Stomach (tissue), 9 donors: ENCODE results near the gene ERC1. TPM values are rescaled to one million over a fixed set of nuclear protein-coding genes. Genes with fewer than 3 reads are reported as not detected.

Experiments
- DNase-seq, 2 donors: peaks; one replicate each; pipeline versions ENCODE4 v3.0.0 to v3.0.0-alpha.2; 2013 to 2019
- H3K27ac ChIP-seq, 5 donors: fragments of 200-600 bp in 4 of 5; sonication (generic) in 4 of 5; one replicate each; pipeline ENCODE4 v1.5.1; 2013 to 2019; ENCODE audit warnings: mild to moderate bottlenecking in 1 of 5, moderate library complexity in 1 of 5
- H3K27me3 ChIP-seq, 3 donors: fragments of 200-600 bp; sonication (generic); one replicate each; pipeline ENCODE4 v1.5.1; 2017 to 2019; ENCODE audit warnings: mixed run types in 1 of 3
- H3K36me3 ChIP-seq, 4 donors: fragments of 200-600 bp; sonication (generic); 1 replicate in 3 of 4; 2 replicates in 1 of 4; pipeline ENCODE4 v1.5.1; 2016 to 2019
- H3K4me1 ChIP-seq, 4 donors: fragments of 200-600 bp; sonication (generic); one replicate each; pipeline ENCODE4 v1.5.1; 2016 to 2019
- H3K4me3 ChIP-seq, 4 donors: fragments of 200-600 bp; sonication (generic) in 3 of 4; one replicate each; pipeline ENCODE4 v1.5.1; 2016 to 2019; ENCODE audit warnings: mild to moderate bottlenecking in 1 of 4
- H3K9me3 ChIP-seq, 4 donors: fragments of 200-600 bp; sonication (generic); one replicate each; pipeline ENCODE4 v1.5.1; 2016 to 2019
- EP300 ChIP-seq: sonication (generic); formaldehyde crosslinking; IDR thresholded peaks from one replicate; pipeline ENCODE4 v1.6.1; 2017; ENCODE audit warnings: antibody characterized with exemption
- POLR2A ChIP-seq, 4 donors: fragments of 450-650 bp; IDR thresholded peaks; one replicate each; pipeline ENCODE4 v1.6.1; 2016; ENCODE audit warnings: antibody characterized with exemption in 4 of 4, control low read depth in 2 of 4, mild to moderate bottlenecking in 1 of 4, moderate library complexity in 1 of 4
- POLR2AphosphoS5 ChIP-seq, 3 donors: sonication (generic); formaldehyde crosslinking; IDR thresholded peaks; one replicate each; pipeline ENCODE4 v1.6.1; 2016; ENCODE audit warnings: antibody characterized with exemption in 3 of 3
- WGBS, 5 donors: extraction: QIAGEN DNeasy Blood & Tissue Kit in 3 of 5; methylation state at CpG; one replicate each; pipeline versions ENCODE4 v1.1.5 to v1.1.7; 2013 to 2018; 5-methylcytosine and 5-hydroxymethylcytosine counted together
- intact Hi-C: fragments of 100-400 bp; cut with DNase I; formaldehyde crosslinking; loops from one replicate; pipeline ENCODE4 v1.15.1; 2023; ENCODE audit warnings: low total_unique reads
- polyA plus RNA-seq, 3 donors: library from polyadenylated mRNA; stranded (reverse); fragments of 200-250 nt; gene quantifications; one replicate each; pipeline ENCODE4 v1.2.3, GENCODE V29; 2013
- total RNA-seq, 5 donors: library from RNA; depleted of rRNA; stranded (reverse); fragments of >200 nt; gene quantifications; one replicate each; pipeline versions ENCODE4 v1.1.0 to v1.2.3, GENCODE V29; 2014 to 2016
- TF ChIP-seq, protein P1 (sequence below), 7 experiments: fragments of 450-650 bp in 4 of 7; fragments of 200-600 bp in 3 of 7; sonication (generic) in 3 of 7; IDR thresholded peaks; one replicate each; pipeline ENCODE4 v1.5.1; 2016 to 2019; ENCODE audit warnings: antibody characterized with exemption in 7 of 7, control low read depth in 2 of 7, mild to moderate bottlenecking in 1 of 7
- donor health status: healthy with polysubstance abuse.
- donor health status: Bipolar disorder and iron deficiency.
- donor health status: healthy.

Gene ERC1
- total and polyA plus RNA-seq, 8 donors, result 3.8 to 69.4 (median 51.6) TPM

GRCh38 chr12:1130164-1130563, 139.1 kb downstream of the ERC1 start:
- WGBS, 5 donors, result 21 to 47% (median 34%) methylated on average over 3 of the region's 3 CpGs
- TF ChIP-seq POLR2AphosphoS5 (IDR thresholded peaks at IDR 0.05), result peak in 2 of 3 donors; percentile 47 to 61
- TF ChIP-seq, protein P1, sequence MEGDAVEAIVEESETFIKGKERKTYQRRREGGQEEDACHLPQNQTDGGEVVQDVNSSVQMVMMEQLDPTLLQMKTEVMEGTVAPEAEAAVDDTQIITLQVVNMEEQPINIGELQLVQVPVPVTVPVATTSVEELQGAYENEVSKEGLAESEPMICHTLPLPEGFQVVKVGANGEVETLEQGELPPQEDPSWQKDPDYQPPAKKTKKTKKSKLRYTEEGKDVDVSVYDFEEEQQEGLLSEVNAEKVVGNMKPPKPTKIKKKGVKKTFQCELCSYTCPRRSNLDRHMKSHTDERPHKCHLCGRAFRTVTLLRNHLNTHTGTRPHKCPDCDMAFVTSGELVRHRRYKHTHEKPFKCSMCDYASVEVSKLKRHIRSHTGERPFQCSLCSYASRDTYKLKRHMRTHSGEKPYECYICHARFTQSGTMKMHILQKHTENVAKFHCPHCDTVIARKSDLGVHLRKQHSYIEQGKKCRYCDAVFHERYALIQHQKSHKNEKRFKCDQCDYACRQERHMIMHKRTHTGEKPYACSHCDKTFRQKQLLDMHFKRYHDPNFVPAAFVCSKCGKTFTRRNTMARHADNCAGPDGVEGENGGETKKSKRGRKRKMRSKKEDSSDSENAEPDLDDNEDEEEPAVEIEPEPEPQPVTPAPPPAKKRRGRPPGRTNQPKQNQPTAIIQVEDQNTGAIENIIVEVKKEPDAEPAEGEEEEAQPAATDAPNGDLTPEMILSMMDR (IDR thresholded peaks at IDR 0.05), result no peak
- no peak for TF ChIP-seq POLR2A (IDR thresholded peaks at IDR 0.05)
- TF ChIP-seq EP300, result no peak

DNA sequence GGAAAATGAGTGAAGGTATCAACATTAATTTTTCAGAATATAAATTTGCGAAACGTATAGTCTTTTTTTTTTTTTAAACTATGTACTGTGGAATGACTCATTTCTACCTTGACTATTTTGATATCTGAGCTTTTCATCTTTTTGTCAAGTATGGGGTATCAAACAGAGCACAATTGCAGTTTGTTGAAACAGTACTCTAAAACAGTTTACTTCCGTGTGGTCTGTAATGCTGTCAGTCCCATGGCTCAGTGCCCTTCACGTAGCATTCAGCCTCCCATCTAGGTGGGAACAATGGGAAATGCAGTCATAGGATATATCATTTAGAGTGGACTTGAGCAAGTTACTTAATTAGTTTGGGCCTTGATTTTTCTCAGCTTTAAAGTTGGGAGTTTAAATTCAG, 139.5 kb downstream of the ERC1 start:
- WGBS, 5 donors, result 30 to 62% (median 43%) methylated on average over 4 of the region's 4 CpGs
- H3K4me1 ChIP-seq, result peaks cover 0 to 44% (median 24%) of the 10 kb centered on the region in 4 donors
- peak in 1 of 2 donors; percentile 71 for DNase-seq
- no peaks in the 10 kb centered on the region for H3K27me3 ChIP-seq
- no peaks in the 10 kb centered on the region for H3K9me3 ChIP-seq
- no peaks in the 10 kb centered on the region for H3K36me3 ChIP-seq
- TF ChIP-seq POLR2AphosphoS5 (IDR thresholded peaks at IDR 0.05) (peak in 1 of 3 donors; percentile 25), POLR2A (IDR thresholded peaks at IDR 0.05) (no peak), EP300 (no peak)
- TF ChIP-seq, protein P1 (IDR thresholded peaks at IDR 0.05), result no peak
- H3K4me3 ChIP-seq, result no peak overlapping the region
- peak overlapping the region; percentile 58 to 78 (median 70) for H3K27ac ChIP-seq
- intact Hi-C loops, result no loop called here

More at GRCh38 chr12:1130164-1130563, 139.1 kb downstream of the ERC1 start:
- Histone ChIP-seq H3K4me3 (no peak overlapping the region), H3K36me3 (no peaks in the 10 kb centered on the region), H3K27me3 (no peaks in the 10 kb centered on the region), H3K27ac (peak overlapping the region; percentile 56 to 85 (median 76)), H3K4me1 (peaks cover 0 to 44% (median 24%) of the 10 kb centered on the region in 4 donors), H3K9me3 (no peaks in the 10 kb centered on the region)
- DNase-seq, result peak; percentile 81 to 90
- intact Hi-C loops, result no loop called here

- DNase-seq, result peak in 1 of 2 donors; percentile 40
- Histone ChIP-seq H3K9me3 (no peaks in the 10 kb centered on the region), H3K36me3 (no peaks in the 10 kb centered on the region), H3K27ac (peak overlapping the region; percentile 58 to 78 (median 75)), H3K4me1 (peaks cover 0 to 44% (median 24%) of the 10 kb centered on the region in 4 donors), H3K27me3 (no peaks in the 10 kb centered on the region), H3K4me3 (no peak overlapping the region)
- intact Hi-C loops, result no loop called here
- TF ChIP-seq, protein P1 (IDR thresholded peaks at IDR 0.05), result no peak
- TF ChIP-seq POLR2AphosphoS5 (IDR thresholded peaks at IDR 0.05), result peak in 1 of 3 donors; percentile 58
- 18 to 44% (median 21%) methylated on average over 2 of the region's 2 CpGs for WGBS, 5 donors
Observed at GRCh38 chr12:1131811-1132224, 140.8 kb downstream of the ERC1 start.

DNA sequence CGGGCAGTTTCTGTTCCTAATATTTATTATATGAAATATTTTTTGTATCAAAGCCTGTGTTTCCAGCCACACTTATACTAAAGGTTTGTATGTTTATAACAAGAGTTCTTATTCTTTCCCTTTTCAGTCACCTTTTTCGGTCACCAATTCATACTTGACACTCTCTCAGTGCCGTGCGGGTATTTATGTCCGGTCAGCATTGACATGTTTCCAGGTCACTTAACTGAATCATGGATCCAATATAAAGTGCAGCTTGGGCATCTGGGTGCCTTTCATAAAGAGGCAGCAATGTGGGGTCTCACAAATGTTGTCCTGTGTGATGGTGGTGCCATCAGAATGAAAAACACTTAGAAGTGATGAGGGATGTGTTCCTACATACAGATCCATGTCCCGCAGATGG, 141.3 kb downstream of the ERC1 start:
- no peak for TF ChIP-seq POLR2A (IDR thresholded peaks at IDR 0.05)
- TF ChIP-seq, protein P1 (IDR thresholded peaks at IDR 0.05), result no peak
- no peak for TF ChIP-seq EP300
- no peak for TF ChIP-seq POLR2AphosphoS5 (IDR thresholded peaks at IDR 0.05)
- Histone ChIP-seq H3K4me1 (peaks cover 0 to 44% (median 24%) of the 10 kb centered on the region in 4 donors), H3K27me3 (no peaks in the 10 kb centered on the region), H3K9me3 (no peaks in the 10 kb centered on the region), H3K4me3 (no peak overlapping the region), H3K36me3 (no peaks in the 10 kb centered on the region), H3K27ac (peak overlapping the region in 4 of 5 donors; percentile 58 to 78 (median 73))
- no peak for DNase-seq
- intact Hi-C loops, result no loop called here
- WGBS, 5 donors, result 36 to 57% (median 47%) methylated on average over 6 of the region's 6 CpGs
